Measurements from ENCODE around the gene EMC8.
"Not testable (repeated sequence)": the region's sequence is repeated elsewhere in the genome, so short reads cannot be mapped to it uniquely, and the experiment has no call there.

Gene EMC8

DNA sequence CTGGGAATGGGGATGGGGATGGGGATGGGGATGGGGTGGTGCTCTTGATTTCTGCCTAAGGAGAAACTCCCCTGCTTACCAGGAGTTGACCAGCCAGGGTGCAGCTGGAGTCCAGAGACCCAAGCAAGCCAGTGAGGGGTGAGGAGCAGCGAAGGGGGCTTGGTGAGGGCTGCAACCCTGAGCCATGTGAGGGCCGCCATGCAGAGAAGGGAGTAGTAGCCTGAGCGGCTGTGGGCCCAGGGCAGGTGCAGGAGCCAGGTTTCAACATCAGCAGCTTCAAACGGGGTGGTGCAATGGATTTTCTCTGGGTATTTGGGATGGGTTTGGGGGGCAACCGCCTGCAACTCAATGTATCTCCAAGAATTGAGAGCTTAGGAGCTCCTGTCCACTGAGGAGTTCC lies 35.4 kb upstream of the EMC8 start:
- no peak for DNase-seq (ENCODE audit: low read depth)

GRCh38 chr16:85833219-85833920 lies 34.0 kb upstream of the EMC8 start:
- DNase-seq (ENCODE audit: low read depth), result no peak

DNA sequence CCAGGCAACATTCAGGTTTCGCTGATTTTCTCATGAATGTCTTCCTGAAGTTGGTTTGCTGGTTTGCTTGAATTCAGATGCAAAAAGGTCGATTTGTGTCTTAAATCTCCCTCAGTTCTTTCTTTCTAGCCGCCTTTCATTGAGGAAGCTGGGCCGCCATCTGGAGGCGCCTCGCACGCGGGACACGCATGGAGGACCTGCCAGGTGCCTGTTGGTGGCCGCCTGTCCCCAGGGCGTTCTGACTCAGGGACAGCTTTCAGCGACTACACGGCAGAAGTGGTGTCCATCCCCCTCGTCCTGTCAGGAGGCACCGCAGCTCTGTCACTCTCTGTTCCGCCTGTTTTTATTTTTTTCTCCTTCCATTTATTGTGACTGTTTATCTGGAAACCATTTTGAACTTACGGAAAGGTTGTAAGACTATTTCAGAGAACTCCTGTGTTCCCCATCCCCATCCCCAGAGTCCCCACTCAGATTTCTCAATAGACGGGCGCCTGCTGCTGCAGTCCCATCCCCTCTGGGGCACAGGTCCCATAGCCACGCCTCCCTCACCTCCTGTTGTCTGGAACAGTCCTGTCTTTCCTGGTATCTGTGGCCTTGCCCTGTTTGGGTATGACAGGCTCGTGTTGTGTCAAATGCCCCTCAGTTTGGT lies 33.4 kb upstream of the EMC8 start:
- DNase-seq (ENCODE audit: low read depth), result no peak

DNA sequence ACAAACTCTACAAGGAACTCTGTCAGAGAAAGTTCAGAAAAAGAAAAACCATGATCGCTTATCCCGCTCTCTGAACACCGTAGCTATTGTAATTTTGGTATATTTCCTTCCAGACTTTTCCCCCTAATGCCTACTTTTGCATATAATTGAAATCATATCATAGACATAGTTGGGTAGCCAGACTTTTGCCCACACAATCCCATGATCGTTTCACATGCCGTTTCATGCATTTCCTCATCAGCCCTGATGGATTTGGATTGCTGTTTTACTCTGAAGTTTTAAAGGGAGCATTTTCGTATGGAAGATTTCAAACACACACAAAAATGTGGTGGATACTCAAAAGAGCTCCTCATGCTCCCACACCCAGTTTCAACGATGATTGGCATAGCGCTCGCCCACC lies 31.5 kb upstream of the EMC8 start:
- DNase-seq (ENCODE audit: low read depth), result no peak

DNA sequence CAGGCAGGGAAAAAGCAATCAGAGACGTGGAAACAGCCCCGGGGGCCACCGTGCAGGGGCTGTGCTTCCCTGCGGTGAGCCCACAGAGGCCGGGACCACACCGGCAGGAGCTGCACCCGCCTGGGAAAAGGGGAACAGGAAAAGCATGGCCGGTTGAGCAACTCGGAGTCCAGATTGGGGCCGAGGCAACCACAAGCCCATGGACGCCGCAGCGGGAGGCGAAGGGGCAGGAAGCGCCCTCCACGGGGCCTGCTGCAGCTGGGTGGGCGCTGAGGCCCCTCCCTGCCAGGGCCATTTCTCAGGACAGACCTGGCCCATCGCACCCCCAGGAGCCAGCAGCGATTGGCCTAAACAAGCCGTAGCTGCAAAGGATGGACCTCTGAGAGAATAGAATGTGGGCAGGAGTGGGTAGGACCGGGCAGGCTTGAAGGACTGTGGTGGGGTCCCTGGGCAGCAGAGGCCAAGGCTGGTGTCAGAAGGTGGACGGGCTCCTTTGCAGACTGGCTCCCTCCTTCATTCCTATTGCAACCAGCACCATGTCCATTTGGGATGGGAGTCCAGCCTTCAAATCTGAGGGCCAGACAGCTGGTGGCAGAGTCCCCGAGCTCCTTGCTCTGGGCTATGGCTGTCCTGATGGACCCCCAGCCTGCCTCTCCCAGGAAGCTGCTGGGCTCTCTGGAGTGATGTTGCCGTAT lies 30.6 kb upstream of the EMC8 start:
- DNase-seq (ENCODE audit: low read depth), result no peak

GRCh38 chr16:85829171-85829719 lies 29.9 kb upstream of the EMC8 start:
- no peak for DNase-seq (ENCODE audit: low read depth)

DNA sequence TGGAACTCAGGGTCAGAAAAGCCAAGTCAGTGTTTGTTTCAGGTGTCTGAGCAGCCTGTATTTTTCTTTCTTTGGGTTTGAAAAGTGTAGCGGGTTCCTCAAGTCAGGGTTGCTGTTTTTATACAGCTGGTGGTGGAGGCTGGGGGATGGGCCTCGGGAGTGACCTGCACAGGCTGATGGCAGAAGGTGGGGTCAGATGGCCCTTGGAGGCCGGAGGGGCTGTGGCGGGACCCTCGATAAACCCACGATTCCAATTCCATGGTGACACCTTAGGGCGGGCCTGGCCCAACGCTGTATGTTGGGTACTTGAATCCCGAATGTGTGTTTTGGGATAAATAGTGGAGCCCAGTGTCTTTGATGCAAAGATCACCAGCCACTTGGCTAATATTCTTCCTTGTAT lies 28.8 kb upstream of the EMC8 start:
- no peak for DNase-seq (ENCODE audit: low read depth)

DNA sequence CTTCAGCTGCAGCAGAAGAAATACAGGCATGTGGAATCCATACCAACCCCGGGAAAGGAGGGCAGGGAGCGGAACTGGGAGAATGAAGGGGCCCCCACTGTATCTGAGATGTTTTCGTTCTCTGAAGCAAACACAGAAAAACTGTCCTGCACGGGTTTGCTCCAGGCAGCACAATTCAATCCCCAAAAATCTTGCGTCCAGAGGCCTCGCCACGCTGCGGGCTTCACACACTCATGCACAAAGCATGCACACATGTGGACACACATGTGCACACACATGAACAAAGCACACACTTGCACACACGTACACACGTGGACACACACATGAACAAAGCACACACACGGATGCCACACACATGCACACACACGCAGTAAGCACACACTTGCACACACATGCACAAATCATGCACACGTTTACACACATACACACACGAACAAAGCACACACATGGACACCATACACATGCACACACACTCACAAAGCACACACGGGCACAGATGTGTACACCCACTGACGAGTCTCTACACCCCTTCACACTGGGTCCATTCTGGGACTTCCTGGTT lies 27.4 kb upstream of the EMC8 start:
- no peak for DNase-seq (ENCODE audit: low read depth)

DNA sequence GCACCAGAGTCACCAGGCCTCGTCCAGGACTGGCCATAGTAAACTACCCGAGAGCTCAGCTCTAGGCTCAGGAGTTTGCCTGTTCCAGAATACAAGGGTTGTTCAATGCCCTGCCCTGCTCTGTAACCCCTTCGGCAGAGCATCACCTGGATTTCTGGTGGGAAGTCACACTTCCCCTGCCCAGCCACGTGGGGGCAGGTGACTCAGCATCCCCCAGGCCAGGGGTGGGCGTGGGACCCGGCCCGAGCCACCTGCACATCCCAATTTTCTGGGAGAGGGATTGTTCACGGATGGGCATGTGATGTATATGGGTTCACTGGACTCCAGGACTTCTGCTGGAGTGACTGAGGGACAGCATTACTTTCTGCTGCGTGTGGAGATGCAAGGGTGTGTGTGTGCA lies 26.0 kb upstream of the EMC8 start:
- DNase-seq (ENCODE audit: low read depth), result no peak

- no peak for DNase-seq (ENCODE audit: low read depth)
Observed at GRCh38 chr16:85824161-85825135, 25.1 kb upstream of the EMC8 start.

- DNase-seq (ENCODE audit: low read depth), result no peak
Observed at GRCh38 chr16:85823328-85823920, 24.1 kb upstream of the EMC8 start.

DNA sequence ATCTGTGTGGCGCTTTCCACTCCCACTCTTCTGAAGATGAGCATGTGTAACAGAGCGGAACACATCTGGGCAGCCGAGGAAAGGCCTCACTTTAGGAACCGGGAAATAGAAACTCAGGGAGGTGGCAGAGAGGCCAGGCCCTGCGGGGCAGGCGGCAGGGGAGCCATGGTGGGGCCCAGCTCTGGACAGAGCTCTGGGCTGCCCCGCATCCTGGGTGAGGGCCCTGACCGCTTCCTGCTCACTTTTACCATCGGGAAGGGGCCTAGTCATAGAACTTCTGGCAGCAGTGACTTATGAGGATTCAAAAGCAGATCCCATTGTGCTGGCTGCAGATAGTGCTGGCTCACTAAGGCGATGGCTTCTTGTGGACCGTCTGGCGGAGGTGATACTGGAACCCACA lies 22.8 kb upstream of the EMC8 start:
- no peak for DNase-seq (ENCODE audit: low read depth)

DNA sequence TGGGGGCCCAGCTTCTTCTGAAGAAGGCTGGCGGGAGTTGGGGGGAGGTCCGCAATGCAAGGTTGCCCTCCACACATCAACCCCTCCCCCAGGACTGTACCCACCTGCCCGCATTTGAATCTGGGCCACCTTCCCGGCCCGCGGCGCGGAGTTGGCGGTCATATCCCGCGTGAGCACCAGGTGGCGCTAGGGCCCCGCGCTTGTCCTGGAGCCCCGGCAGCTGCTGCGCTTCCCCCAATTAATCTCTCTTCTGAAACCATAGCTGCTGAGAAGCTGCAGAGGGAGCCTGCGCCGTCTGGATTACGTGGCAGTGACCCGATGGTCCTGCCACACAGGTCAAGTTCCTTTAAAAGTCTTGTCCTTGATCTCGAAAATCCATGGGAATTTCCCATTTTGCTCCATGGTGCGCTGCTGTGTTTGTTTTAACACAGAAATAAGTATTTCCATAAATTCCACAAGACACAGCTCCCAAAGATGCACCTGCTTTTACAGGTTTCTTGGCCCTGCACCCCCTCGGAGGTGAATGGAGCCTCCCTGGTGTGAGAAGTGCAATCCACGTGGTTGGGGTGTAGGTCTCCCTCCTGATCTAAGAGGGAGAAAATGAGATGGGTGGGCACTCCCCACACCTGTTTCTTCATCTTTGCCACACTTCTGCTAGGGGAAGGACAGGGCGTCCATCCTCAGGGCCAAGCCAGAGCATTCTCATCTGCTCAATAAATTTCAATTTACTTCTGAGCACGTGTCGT lies 22.2 kb upstream of the EMC8 start:
- no peak for DNase-seq (ENCODE audit: low read depth)

DNA sequence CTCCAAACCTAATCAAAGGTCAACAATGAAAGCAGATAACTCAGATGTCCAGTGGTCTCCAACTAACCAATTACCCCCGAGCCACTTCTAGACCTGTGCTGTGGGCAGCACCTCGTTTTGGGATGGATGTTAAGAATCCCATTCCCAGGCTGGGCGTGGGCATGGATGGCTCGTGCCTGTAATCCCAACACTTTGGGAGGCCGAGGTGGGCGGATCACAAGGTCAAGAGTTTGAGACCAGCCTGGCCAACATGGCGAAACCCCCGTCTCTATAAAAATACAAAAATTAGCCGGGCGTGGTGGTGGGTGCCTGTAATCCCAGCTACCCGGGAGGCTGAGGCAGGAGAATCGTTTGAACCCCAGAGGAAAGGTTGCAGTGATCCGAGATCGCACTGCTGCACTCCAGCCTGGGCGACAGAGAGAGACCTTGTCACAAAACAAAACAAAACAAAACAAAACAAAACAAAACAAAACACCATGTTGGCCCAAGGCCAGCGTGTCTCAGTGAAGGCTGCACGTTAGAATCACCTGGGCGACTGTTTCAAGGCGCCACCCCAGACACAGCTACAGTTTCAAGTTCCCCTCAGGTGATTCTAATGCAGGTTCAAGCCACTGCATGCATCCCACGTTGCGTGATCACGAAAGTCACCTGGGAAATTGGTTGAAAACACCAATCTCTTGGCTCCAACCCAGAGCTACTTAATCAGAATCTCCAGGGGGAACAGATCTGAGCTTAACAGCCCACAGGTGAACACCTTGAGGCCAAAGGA lies 21.4 kb upstream of the EMC8 start:
- no peak for DNase-seq (ENCODE audit: low read depth)

DNA sequence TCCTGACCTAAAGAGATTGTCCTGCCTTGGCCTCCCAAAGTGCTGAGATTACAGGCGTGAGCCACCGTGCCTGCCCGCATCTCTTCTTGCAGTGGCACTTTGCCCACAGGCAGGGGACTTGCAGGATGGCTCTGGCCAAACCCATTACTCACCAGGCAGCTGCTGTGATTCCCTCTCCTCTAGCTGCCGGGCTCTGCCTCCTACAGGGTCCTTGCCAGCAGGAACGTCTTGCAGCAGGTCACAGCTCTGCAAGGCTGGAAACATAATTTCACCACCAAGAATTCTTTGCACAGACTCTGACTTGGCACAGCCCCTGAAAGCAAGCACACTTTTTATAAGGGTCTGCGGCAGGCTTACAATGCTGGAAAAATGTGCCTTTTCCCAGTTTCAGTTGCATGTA lies 20.4 kb upstream of the EMC8 start:
- DNase-seq (ENCODE audit: low read depth), result no peak

GRCh38 chr16:85819245-85819644 lies 19.9 kb upstream of the EMC8 start:
- DNase-seq (ENCODE audit: low read depth), result no peak

GRCh38 chr16:85817195-85817594 lies 17.9 kb upstream of the EMC8 start:
- DNase-seq (ENCODE audit: low read depth), result not testable (repeated sequence)

GRCh38 chr16:85816159-85816558 lies 16.8 kb upstream of the EMC8 start:
- no peak for DNase-seq (ENCODE audit: low read depth)

GRCh38 chr16:85812811-85813700 lies 13.7 kb upstream of the EMC8 start:
- DNase-seq (ENCODE audit: low read depth), result no peak

Data from GM04503 (cell line).